GM18873 (cell line): ENCODE measurements around the gene PLAC8.
"Not testable (repeated sequence)": the region's sequence is repeated elsewhere in the genome, so short reads cannot be mapped to it uniquely, and the experiment has no call there.

Experiments used
- ATAC-seq: cut with Tn5 transposase; IDR thresholded peaks from one replicate; pipeline ENCODE4 v1.9.1; 2021; ENCODE audit warnings: mild to moderate bottlenecking, moderate library complexity, moderate number of reproducible peaks; ENCODE audit not compliant: unreplicated experiment, low FRiP score

PLAC8 gene

DNA sequence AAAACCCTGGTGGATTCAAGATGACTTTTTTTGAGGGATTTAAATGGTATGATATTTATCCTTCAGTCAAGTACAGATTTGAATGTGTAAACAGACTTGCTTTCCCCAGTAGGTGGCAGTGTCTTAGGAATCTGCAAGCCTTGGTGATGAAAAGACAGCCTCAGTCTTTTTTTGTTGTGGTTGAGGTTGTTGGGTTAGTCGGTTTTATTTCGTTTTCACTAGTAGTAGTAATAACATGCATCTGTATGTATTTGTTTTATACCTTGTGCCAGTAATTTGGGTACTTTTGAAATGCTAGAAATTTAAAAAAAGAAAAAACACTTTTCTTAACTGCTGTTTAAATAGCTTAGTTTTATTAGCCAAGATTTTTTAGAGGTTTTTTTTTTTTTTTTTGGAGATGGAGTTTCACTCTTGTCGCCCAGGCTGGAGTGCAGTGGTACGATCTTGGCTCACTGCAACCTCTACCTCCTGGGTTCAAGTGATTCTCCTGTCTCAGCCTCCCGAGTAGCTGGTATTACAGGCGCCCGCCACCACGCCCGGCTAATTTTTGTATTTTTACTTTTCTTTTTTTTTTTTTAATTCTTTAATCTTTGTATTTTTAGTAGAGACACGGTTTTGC lies 40.3 kb downstream of the PLAC8 start:
- no peak for ATAC-seq

DNA sequence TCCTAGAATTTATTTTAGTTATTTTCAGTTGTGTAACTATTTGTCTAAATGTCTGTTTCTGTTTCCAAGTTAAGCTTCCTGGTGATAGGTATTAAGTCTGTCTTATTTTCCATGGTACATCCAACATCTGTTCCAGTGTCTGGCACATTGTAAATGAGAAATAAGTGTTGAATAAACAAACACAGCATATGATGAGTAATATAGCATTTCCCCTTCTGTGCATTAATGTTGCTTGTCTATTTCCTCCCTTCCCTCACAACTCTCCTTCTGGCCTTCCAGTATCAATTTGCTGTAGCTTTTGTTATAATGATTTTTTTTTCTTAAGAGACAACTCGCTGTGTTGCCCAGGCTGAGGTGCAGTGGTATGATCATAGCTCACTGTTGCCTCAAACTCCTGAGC lies 43.4 kb downstream of the PLAC8 start:
- no peak for ATAC-seq

DNA sequence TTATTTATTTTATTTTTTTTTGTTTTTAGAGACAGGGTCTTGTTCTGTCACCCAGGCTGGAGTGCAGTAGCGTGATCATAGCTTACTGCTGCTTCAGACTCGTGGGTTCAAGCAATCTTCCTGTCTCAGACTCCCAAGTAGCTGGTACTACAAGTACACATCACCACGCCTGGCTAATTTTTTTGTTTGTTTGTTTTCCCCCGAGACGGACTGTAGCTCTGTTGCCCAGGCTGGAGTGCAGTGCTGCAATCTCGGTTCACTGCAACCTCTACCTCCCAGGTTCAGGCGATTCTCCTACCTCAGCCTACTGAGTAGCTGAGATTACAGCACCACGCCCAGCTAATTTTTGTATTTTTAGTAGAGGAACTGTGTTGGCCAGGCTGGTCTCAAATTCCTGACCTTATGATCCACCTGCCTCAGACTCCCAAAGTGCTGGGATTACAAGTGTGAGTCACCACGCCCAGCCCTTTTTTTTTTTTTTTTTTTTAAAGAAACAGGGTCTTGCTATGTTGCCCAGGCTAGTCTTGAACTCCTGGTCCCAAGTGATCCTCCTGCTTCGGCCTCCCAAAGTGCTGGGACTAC lies 47.4 kb downstream of the PLAC8 start:
- ATAC-seq = no peak

DNA sequence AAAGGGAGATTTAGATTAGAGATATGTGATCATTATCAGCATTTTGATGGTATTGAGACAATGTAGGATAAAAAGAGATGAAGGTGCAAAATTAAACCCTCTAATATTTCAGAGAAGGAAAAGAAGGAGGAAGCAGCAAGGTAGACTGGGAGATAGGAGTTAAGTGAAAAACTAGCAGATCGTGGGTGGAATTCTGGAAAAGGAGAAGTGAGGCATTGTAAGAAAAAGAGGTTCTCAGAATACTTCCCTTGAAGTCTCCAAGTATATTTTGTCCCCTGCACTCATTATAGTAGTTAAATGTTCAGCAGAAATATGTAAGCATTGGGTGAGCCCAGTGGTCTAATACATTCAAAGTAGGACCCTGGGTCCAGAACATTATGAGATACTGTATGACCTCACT lies 49.3 kb downstream of the PLAC8 start:
- ATAC-seq = no peak

DNA sequence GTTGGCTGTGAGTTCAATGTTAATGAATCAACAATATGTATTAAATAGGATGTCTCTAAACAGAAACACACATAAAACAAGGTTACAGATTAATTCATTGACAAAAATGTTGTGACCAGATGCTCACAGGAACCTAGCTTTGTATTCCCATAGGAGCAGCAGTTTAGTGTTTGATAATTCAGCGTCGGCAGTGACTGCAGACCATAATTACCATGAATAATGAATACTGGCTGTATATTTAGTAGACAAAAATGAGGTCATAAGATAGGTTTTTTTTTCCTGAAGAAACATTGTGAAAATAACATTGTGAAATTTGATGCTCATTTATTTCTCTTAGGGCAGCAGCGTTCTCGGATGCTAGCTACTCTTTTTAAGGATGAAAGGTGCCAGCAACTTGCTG lies 51.8 kb downstream of the PLAC8 start:
- no peak for ATAC-seq

DNA sequence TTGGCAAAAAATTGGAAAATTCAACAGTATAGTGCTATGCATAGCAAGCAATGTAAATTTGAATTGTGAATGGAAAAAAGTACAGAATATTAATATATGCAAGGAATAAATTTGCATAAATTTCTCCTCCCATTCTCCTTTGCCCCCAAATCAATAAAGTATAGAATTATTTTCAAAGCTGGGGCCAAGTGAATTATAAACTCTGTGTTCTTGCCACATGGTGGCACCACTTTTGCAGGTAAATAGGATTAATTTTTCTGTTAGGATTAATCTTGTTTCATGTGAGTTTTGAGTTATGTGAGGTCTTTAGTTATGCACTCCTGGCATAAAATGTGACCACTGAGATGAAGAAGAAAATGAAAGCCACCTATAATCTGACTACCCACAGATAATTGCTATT lies 59.6 kb downstream of the PLAC8 start:
- no peak for ATAC-seq

DNA sequence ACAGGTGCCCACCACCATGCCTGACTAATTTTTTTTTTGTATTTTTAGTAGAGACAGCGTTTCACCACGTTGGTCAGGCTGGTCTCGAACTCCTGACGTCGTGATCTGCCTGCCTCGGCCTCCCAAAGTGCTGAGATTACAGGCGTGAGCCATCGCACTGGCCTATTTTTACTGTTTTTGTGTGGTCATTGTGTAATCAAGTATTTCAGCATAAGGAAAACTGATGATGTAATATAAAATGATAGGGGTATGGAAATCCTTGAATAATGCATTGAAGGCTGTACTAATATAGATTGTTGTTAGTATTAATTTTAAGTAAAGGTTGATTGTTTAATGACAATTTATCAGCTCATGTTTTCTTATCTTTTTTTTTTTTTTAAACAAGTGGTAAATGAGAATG lies 65.7 kb downstream of the PLAC8 start:
- ATAC-seq = not testable (repeated sequence)

DNA sequence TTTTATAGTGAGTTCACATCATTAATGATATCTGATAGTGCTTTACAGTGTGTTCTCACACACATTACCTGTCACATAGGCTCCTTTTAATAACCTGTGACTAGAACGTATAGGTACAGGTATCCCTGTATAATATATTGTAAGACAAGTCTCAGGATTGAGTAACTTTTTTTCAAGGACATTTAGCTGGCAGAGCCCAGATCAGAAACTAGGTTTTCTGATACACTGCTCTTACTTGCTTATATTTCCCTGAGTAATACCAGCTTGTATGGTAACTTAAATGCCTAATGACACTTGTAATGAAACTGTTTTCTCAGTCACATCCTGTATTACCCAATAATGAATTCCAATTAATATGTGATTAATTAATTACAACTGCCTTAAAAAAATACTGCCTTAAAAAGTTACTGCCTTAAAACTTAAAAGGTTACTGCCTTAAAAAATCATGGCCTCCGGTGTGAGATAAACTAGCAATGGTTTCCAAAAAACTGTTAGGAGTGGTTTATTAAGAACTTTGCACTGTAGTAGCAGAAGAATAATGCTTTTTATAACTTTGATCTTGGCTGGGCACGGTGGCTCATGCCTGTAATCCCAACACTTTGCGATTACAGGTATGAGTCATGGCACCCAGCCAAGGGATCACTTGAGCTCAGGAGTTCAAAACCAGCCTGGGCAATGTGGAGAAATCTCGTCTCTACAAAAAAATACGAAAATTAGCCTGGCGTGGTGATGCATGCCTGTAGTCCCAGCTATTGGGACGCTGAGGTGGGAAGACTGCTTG lies 67.6 kb downstream of the PLAC8 start:
- no peak for ATAC-seq

DNA sequence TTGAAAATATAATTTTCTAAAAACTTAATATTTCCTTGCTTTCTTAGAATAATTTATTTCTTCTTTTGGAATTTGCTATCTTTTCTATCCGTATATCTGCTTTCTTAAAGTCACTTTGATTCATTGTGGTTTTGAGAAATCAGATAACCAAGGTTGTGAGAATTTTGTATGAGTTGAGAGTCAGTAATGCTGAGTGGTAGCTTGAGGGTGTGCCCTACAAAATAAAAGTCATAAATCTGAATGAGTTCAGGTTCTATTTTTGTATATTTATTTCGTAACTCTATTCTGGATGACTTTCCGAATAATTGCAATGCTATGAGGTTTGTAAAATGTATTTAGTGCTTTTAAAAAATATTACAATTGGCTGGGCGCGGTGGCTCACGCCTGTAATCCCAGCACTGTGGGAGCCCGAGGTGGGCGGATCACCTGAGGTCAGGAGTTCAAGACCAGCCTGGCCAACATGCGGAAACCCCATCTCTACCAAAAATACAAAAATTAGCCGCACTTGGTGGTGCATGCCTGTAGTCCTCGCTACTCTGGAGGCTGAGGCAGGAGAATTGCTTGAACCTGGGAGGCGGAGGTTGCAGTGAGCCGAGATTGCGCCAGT lies 70.6 kb downstream of the PLAC8 start:
- ATAC-seq = no peak

DNA sequence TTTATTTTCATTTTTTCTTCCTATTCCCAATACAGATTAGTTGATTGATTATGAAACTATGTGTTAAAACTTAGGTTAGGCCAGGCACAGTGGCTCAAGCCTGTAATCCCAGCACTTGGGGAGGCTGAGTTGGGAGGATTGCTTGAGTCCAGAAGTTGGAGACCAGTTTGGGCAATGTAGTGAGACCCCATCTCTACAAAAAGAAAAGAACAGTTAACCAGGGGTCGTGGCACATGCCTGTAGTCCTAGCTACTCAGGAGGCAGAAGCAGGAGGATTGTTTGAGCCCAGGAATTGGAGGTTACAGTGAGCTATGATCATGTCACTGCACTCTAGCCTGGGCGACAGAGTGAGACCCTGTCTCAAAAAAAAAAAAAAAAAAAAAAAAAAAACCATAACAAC lies 71.4 kb downstream of the PLAC8 start:
- not testable (repeated sequence) for ATAC-seq

DNA sequence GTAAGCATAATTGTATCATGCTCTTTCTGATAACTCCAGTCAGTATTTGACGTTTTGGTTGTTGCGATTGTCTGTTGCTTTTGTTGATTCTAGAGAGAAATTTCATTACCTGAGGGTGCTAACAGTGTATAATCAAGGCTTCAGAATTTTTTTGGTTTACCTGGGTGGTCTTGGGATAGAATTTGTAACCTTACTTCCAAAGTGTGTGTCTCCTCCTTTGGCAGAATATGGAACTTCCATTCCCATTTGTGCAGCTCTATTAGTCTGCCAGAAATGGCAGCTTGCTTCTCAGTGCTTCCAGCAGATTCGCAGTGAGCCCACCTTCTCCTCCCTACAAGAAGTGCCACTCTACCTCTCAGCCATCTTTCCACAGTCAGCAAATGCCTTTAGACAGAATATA lies 74.3 kb downstream of the PLAC8 start:
- ATAC-seq = no peak
